Common myeloid progenitor, CD34-positive (primary cell): ENCODE measurements around the gene DHX57.

ENCODE experiments used
- CTCF ChIA-PET: fragments of 350-600 bp; sonication (Branson Sonifier 250); formaldehyde crosslinking; loops from one replicate; lab custom pipeline; 2021; ENCODE audit warnings: antibody characterized with exemption; lab: Charles Lee
- POLR2A ChIA-PET: fragments of 350-600 bp; sonication (Branson Sonifier 250); formaldehyde crosslinking; loops from one replicate; lab custom pipeline; 2021; ENCODE audit warnings: antibody characterized with exemption; lab: Charles Lee
- DNase-seq, 3 donors: peaks; one replicate each; pipeline versions ENCODE4 v3.0.0 to v3.0.0-alpha.2; 2013
- H3K27ac ChIP-seq, 2 experiments: 1 replicate in 1 of 2; 2 replicates in 1 of 2; pipeline ENCODE4 v1.7.0; 2013; ENCODE audit warnings: inconsistent platforms in 2 of 2, low read length in 2 of 2, mild to moderate bottlenecking in 2 of 2, low read depth in 1 of 2, moderate library complexity in 1 of 2; ENCODE audit not compliant: severe bottlenecking in 2 of 2, insufficient read depth in 1 of 2, poor library complexity in 1 of 2
- H3K27me3 ChIP-seq, 5 experiments: replicated peaks in 2 of 5; 1 replicate in 3 of 5; 2 replicates in 2 of 5; pipeline versions ENCODE4 v1.6.1 to v1.7.0; 2013; ENCODE audit warnings: low read length in 4 of 5, mild to moderate bottlenecking in 2 of 5, moderate library complexity in 2 of 5, inconsistent platforms in 1 of 5; ENCODE audit not compliant: insufficient read depth in 5 of 5, control insufficient read depth in 4 of 5
- H3K36me3 ChIP-seq, 4 experiments: 1 replicate in 2 of 4; 2 replicates in 2 of 4; pipeline versions ENCODE4 v1.6.1 to v1.7.0; 2013; ENCODE audit warnings: low read length in 3 of 4, control low read depth in 1 of 4, mild to moderate bottlenecking in 1 of 4; ENCODE audit not compliant: control insufficient read depth in 4 of 4, insufficient read depth in 4 of 4
- H3K4me1 ChIP-seq, 4 experiments: 1 replicate in 3 of 4; 2 replicates in 1 of 4; pipeline versions ENCODE4 v1.6.1 to v1.7.1; 2013; ENCODE audit warnings: low read length in 3 of 4, mild to moderate bottlenecking in 3 of 4, control low read depth in 1 of 4, inconsistent platforms in 1 of 4, moderate library complexity in 1 of 4; ENCODE audit not compliant: control insufficient read depth in 4 of 4, insufficient read depth in 4 of 4; ENCODE audit errors: control extremely low read depth in 1 of 4
- H3K4me3 ChIP-seq, 7 experiments: 1 replicate in 4 of 7; 2 replicates in 3 of 7; pipeline versions ENCODE4 v1.5.1 to v1.7.0; 2013; ENCODE audit warnings: mild to moderate bottlenecking in 7 of 7, low read length in 6 of 7, moderate library complexity in 6 of 7, inconsistent platforms in 2 of 7, low read depth in 2 of 7, control low read depth in 1 of 7; ENCODE audit not compliant: insufficient read depth in 4 of 7, control insufficient read depth in 1 of 7; ENCODE audit errors: extremely low read depth in 1 of 7
- H3K9me3 ChIP-seq, 5 experiments: 1 replicate in 4 of 5; 2 replicates in 1 of 5; pipeline versions ENCODE4 v1.6.1 to v1.7.1; 2013; ENCODE audit warnings: low read length in 4 of 5, mild to moderate bottlenecking in 2 of 5, inconsistent platforms in 1 of 5, low read depth in 1 of 5, moderate library complexity in 1 of 5; ENCODE audit not compliant: control insufficient read depth in 4 of 5, insufficient read depth in 2 of 5; ENCODE audit errors: control extremely low read depth in 1 of 5
- WGBS: methylation state at CpG from one replicate; pipeline ENCODE4 v1.1.5; 2013; ENCODE audit not compliant: insufficient coverage; 5-methylcytosine and 5-hydroxymethylcytosine counted together

Gene DHX57

DNA sequence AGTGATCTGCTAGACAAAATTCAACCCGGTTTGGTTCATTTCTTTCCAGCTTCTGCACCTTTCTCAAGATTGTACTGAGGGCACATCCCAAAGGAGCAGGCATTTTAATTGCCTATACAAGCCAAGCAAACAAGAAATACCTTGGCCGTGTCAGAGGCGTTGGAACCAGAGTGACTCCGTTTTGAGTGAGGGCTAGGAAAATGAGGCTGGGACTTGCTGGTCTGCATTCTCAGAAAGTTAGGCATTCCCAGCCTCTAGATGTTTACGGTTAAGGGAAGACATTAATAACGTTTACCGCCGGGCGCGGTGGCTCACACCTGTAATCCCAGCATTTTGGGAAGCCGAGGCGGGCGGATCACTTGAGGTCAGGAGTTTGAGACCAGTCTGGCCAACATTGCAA is 99.2 kb downstream of the DHX57 start:
- WGBS = 92% methylated on average over 12 of the region's 13 CpGs
- H3K9me3 ChIP-seq = no peaks in the 10 kb centered on the region
- H3K4me1 ChIP-seq = peaks cover 3 to 12% (median 9%) of the 10 kb centered on the region in 4 experiments
- peaks cover 0 to 13% (median 3%) of the 10 kb centered on the region in 5 experiments for H3K27me3 ChIP-seq
- no peak overlapping the region for H3K4me3 ChIP-seq
- ChIA-PET POLR2A (interaction anchor here (0.5 to 1.6 kb wide), 4 partner anchors 17 to 138 kb away, joined by 3 to 5 read pairs (median 3); partner anchors contain the start of gene SRSF7), CTCF (interaction anchor here (0.9 kb wide), 1 partner anchor 37 kb away, joined by 3 read pairs; no protein-coding TSS in a partner anchor)
- no peak for DNase-seq
- no peak overlapping the region for H3K27ac ChIP-seq
- peaks cover 2 to 13% (median 5%) of the 10 kb centered on the region in 4 experiments for H3K36me3 ChIP-seq

DNA sequence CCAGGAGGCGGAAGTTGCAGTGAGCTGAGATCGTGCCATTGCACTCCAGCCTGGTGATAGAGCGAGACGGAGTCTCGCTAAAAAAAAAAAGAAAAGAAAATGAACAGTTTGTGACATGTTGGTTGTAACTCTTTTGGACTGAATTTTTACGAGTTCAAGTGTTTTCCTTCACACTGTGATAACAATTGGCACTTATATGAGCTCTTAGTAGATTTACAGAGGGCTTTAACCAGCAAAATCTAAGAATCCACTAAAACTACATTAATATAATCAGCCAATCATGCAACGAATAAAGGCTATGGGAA is 99.9 kb downstream of the DHX57 start:
- Histone ChIP-seq H3K4me3 (no peak overlapping the region), H3K27me3 (peaks cover 0 to 13% (median 3%) of the 10 kb centered on the region in 5 experiments), H3K27ac (no peak overlapping the region), H3K36me3 (peaks cover 0 to 6% (median 1%) of the 10 kb centered on the region in 4 experiments), H3K9me3 (no peaks in the 10 kb centered on the region), H3K4me1 (peaks cover 3 to 12% (median 9%) of the 10 kb centered on the region in 4 experiments)
- ChIA-PET POLR2A (interaction anchor here (0.6 to 1.6 kb wide), 3 partner anchors 25 to 137 kb away, joined by 3 to 5 read pairs (median 3); partner anchors contain the start of gene SRSF7), CTCF (interaction anchor here (0.9 to 1.4 kb wide), 2 partner anchors 15 to 36 kb away, joined by 3 read pairs; no protein-coding TSS in a partner anchor)
- no peak for DNase-seq
- whole genome bisulfite sequencing = 100% methylated on average over 1 of the region's 7 CpGs

DNA sequence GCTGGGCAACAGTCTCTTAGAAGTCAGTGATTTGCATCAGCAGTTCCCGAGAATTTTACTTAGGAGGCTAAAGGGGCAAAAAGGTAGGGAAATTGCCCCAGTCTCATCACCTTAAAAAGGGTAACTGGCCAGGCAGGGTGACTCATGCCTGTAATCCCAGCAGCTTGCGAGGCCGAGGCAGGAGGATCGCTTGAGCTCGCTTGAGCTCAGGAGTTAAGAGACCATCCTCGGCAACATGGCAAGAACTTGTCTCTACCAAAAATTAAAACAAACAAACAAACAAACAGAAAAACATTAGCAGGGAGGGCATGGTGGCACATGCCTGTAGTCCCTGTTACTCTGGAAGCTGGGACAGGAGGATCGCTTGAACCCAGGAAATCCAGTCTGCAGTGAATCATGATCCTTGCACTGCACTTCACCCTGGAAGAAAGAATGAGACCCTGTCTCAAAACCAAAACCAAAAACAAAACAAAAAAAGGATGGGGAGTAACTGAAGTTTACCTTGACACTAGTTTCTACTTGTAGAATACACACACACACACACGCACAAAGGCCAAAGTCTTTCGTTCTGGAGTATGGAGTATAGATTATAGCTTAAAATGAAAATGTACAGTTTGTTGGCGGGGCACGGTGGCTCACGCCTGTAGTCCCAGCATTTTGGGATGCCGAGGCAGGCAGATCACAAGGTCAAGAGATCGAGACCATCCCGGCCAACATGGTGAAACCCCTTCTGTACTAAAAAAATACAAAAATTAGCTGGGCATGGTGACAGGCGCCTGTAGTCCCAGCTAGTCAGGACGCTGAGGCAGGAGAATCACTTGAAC is 100.4 kb downstream of the DHX57 start:
- H3K27me3 ChIP-seq = peaks cover 0 to 13% (median 3%) of the 10 kb centered on the region in 5 experiments
- ChIA-PET POLR2A (interaction anchor here (0.9 to 1.6 kb wide), 2 partner anchors 11 to 24 kb away, joined by 4 to 5 read pairs; partner anchors contain the start of gene SRSF7), CTCF (interaction anchor here (1.4 kb wide), 1 partner anchor 15 kb away, joined by 3 read pairs; no protein-coding TSS in a partner anchor)
- peaks cover 0 to 2% (median under 1%) of the 10 kb centered on the region in 4 experiments for H3K36me3 ChIP-seq
- WGBS = 94% methylated on average over 12 of the region's 17 CpGs
- no peak for DNase-seq
- no peak overlapping the region for H3K27ac ChIP-seq
- H3K4me3 ChIP-seq = no peak overlapping the region
- H3K9me3 ChIP-seq = no peaks in the 10 kb centered on the region
- peaks cover 3 to 12% (median 9%) of the 10 kb centered on the region in 4 experiments for H3K4me1 ChIP-seq

DNA sequence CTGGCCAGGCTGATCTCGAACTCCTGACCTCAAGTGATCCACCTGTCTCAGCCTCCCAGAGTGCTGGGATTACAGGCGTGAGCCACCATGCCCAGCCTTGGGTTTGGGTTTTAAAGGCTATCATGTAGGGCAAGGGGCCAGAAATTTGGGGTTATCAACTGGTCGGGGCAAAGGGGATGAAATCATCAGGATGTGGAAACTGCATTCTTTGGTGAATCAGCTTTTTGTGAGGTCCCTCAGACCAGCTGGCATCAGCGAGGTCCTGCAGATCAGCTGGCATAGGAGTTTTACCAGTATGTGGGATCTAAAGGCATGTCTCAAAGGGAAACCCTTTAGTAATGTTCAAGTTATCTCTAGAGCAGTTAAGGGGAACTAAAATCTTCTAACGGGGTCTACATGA is 104.1 kb downstream of the DHX57 start:
- H3K9me3 ChIP-seq = no peaks in the 10 kb centered on the region
- ChIA-PET CTCF (interaction anchor here (1.0 kb wide), 1 partner anchor 454 kb away, joined by 3 read pairs; no protein-coding TSS in a partner anchor), POLR2A (no interaction called here)
- H3K27me3 ChIP-seq = peaks cover 0 to 10% (median 3%) of the 10 kb centered on the region in 5 experiments
- no peak overlapping the region for H3K27ac ChIP-seq
- no peak for DNase-seq
- WGBS = 86% methylated on average over 5 of the region's 5 CpGs
- H3K4me3 ChIP-seq = no peak overlapping the region
- no peaks in the 10 kb centered on the region for H3K36me3 ChIP-seq
- no peaks in the 10 kb centered on the region for H3K4me1 ChIP-seq

DNA sequence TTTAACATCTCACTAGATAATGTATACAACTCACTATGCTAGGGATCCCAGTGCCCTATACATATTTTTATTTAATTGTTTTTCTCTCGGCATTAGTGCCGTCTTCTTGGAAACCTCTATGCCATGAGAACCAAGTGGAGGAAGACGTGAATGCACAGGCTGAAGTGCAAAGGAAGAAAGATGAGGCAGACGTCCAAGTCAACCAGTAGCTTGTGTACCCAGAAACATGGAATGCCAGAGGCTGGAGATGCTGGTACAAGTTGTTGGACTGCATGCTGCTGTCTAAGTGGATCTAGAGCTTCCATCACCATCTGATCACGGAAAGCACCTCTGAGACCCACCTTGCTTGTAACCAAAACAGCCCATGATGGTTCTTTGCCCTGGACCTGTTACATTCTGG is 110.2 kb downstream of the DHX57 start:
- Histone ChIP-seq H3K27me3 (no peaks in the 10 kb centered on the region), H3K4me3 (no peak overlapping the region), H3K9me3 (no peaks in the 10 kb centered on the region), H3K27ac (no peak overlapping the region), H3K36me3 (no peaks in the 10 kb centered on the region), H3K4me1 (no peaks in the 10 kb centered on the region)
- CTCF ChIA-PET = no interaction called here
- DNase-seq = no peak
- 98% methylated on average over 4 of the region's 5 CpGs for WGBS
- POLR2A ChIA-PET = no interaction called here

DNA sequence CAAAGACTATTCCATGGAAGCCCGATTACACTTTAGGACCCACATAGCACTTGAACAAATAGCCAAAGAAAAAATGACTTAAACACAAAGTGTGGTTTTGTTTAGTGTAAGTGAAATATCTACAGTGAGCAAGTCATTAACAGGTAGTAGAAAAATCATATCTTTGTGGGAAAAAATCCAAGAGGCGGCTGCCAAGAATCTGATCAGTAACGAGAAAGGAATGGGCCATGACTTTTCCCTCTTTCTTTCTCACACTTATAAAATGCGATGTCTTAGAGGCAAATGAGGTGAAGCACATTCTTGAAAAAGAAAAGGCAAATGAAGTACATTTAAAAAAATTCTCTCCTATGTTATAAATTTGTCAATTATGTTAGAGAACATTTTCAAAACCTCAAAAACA is 110.6 kb downstream of the DHX57 start:
- H3K4me1 ChIP-seq = no peaks in the 10 kb centered on the region
- WGBS = no CpG with 5 or more reads among the region's 4 CpGs
- ChIA-PET POLR2A (no interaction called here), CTCF (no interaction called here)
- no peak overlapping the region for H3K27ac ChIP-seq
- no peaks in the 10 kb centered on the region for H3K27me3 ChIP-seq
- no peaks in the 10 kb centered on the region for H3K36me3 ChIP-seq
- no peak overlapping the region for H3K4me3 ChIP-seq
- no peak for DNase-seq
- no peaks in the 10 kb centered on the region for H3K9me3 ChIP-seq

DNA sequence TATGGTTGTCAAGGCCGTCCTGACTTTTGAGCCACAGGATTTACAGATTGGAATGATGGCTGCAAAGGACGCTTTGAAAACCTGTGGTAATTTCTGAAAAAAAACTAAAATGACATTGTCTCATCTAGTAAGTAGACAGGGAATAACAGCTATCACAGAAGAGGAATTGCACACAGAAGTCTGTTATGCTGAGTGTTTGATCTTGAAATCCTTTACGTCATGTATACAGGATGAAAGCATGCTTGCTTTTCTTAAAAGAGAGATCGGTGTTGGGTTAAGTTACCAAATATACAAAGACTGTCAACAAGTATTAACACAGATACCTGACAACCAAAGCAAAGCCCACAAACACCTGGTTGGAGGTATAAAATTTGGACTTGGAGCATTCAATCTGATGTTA is 112.0 kb downstream of the DHX57 start:
- H3K4me1 ChIP-seq = no peaks in the 10 kb centered on the region
- ChIA-PET CTCF (interaction anchor here (0.9 kb wide), 1 partner anchor 9 kb away, joined by 3 read pairs; no protein-coding TSS in a partner anchor), POLR2A (interaction anchor here (0.9 kb wide), 1 partner anchor 11 kb away, joined by 4 read pairs; no protein-coding TSS in a partner anchor)
- H3K36me3 ChIP-seq = no peaks in the 10 kb centered on the region
- no peaks in the 10 kb centered on the region for H3K9me3 ChIP-seq
- H3K27ac ChIP-seq = no peak overlapping the region
- H3K4me3 ChIP-seq = no peak overlapping the region
- no peaks in the 10 kb centered on the region for H3K27me3 ChIP-seq
- WGBS = 100% methylated on average over 2 of the region's 4 CpGs
- no peak for DNase-seq
